K562 (cell line): Measurements from ENCODE around the gene GCSH. TPM values are rescaled to one million over a fixed set of nuclear protein-coding genes. Genes with fewer than 3 reads are reported as not detected.

Experiments
- E2F8 ChIP-seq: fragments of 450-650 bp; IDR thresholded peaks from 2 replicates; pipeline ENCODE4 v1.7.1; 2018; ENCODE audit warnings: mild to moderate bottlenecking, low read depth; ENCODE audit not compliant: partially characterized antibody
- HDAC2 ChIP-seq: fragments of 450-650 bp; IDR thresholded peaks from 2 replicates; pipeline ENCODE4 v1.6.1; 2016; ENCODE audit warnings: mild to moderate bottlenecking
- HINFP ChIP-seq: fragments of 450-650 bp; conservative IDR thresholded peaks from 2 replicates; pipeline ENCODE4 v1.6.1; 2016; ENCODE audit warnings: missing genetic modification characterization, low read depth, mild to moderate bottlenecking, control low read depth, missing compliant biosample characterization
- ID3 ChIP-seq, 2 experiments: fragments of 250-450 bp in 1 of 2; fragments of 450-650 bp in 1 of 2; sonication (Bioruptor Pico) in 1 of 2; IDR thresholded peaks; 2 replicates each; pipeline versions ENCODE4 v1.6.1 to v1.8.0; 2016 to 2021; ENCODE audit warnings: mild to moderate bottlenecking in 2 of 2, moderate library complexity in 2 of 2, missing compliant biosample characterization in 1 of 2, missing genetic modification characterization in 1 of 2
- KDM4B ChIP-seq, 2 experiments: fragments of 450-650 bp in 1 of 2; sonication (generic) in 1 of 2; IDR thresholded peaks; 2 replicates each; pipeline ENCODE4 v1.6.1; 2016 to 2017; ENCODE audit warnings: borderline replicate concordance in 2 of 2, antibody characterized with exemption in 1 of 2, low read depth in 1 of 2, mild to moderate bottlenecking in 1 of 2
- POLR2B ChIP-seq: fragments of 450-650 bp; IDR thresholded peaks from 2 replicates; pipeline ENCODE4 v1.6.1; 2018; ENCODE audit warnings: low read depth; ENCODE audit not compliant: partially characterized antibody
- SREBF2 ChIP-seq: sonication (generic); formaldehyde crosslinking; IDR thresholded peaks from 2 replicates; pipeline ENCODE4 v1.4.0; 2020; ENCODE audit warnings: mild to moderate bottlenecking, missing genetic modification reagents
- SRF ChIP-seq, 2 experiments: fragments of 250-450, 450-650 bp in 1 of 2; sonication (Bioruptor Pico) in 1 of 2; sonication (generic) in 1 of 2; formaldehyde crosslinking; IDR thresholded peaks; 2 replicates each; pipeline versions ENCODE4 v1.5.0 to v1.5.1; 2020 to 2022; ENCODE audit warnings: mild to moderate bottlenecking in 1 of 2, missing genetic modification reagents in 1 of 2
- TBP ChIP-seq: optimal IDR thresholded peaks from 2 replicates; pipeline ENCODE3; 2011; ENCODE audit warnings: low read depth, low read length, improper control_type of control experiment
- ZBTB11 ChIP-seq, 3 experiments: fragments of 200-800 bp in 1 of 3; fragments of 250-450 bp in 1 of 3; fragments of 450-650 bp in 1 of 3; sonication (Bioruptor Pico) in 1 of 3; sonication (Bioruptor generic) in 1 of 3; formaldehyde crosslinking in 1 of 3; IDR thresholded peaks; 2 replicates each; pipeline versions ENCODE4 v1.6.1 to v1.8.0; 2016 to 2022; ENCODE audit warnings: mild to moderate bottlenecking in 2 of 3, missing genetic modification characterization in 2 of 3, missing compliant biosample characterization in 1 of 3, moderate library complexity in 1 of 3
- polyA plus RNA-seq, 8 experiments: library from polyadenylated mRNA; depleted of rRNA in 4 of 8; stranded (reverse) in 5 of 8; unstranded in 3 of 8; fragments of >200 nt; fragmentation: Nextera tagmentation in 2 of 8; fragmentation: Illumina TruSeq in 1 of 8; extraction: Ambion mirVana in 2 of 8; extraction: Trizol in 1 of 8; gene quantifications; 2 replicates each; pipeline versions ENCODE4 v1.2.1 to v1.2.3, GENCODE V29; 2011 to 2014; ENCODE audit warnings: inconsistent platforms in 1 of 8, missing spikeins in 1 of 8
- total RNA-seq, 7 experiments: library from RNA; depleted of rRNA in 6 of 7; stranded (reverse); fragments of >200 nt in 6 of 7; fragmentation: Illumina TruSeq in 2 of 7; extraction: Trizol in 2 of 7; gene quantifications; 2 replicates each; pipeline versions ENCODE4 v1.2.1 to v1.2.3, GENCODE V29; 2011 to 2021; ENCODE audit warnings: low replicate concordance in 1 of 7
- TF ChIP-seq, protein P1 (sequence below): sonication (generic); formaldehyde crosslinking; IDR thresholded peaks from 2 replicates; pipeline ENCODE4 v1.8.0; 2023; ENCODE audit warnings: mild to moderate bottlenecking, missing genetic modification reagents

GCSH gene
- total and polyA plus RNA-seq, 9 of the 15 experiments (the other 6 are each of a cell fraction or from before 2014, with no cell fraction given) = 35.0 to 121 (median 89.0) TPM

DNA sequence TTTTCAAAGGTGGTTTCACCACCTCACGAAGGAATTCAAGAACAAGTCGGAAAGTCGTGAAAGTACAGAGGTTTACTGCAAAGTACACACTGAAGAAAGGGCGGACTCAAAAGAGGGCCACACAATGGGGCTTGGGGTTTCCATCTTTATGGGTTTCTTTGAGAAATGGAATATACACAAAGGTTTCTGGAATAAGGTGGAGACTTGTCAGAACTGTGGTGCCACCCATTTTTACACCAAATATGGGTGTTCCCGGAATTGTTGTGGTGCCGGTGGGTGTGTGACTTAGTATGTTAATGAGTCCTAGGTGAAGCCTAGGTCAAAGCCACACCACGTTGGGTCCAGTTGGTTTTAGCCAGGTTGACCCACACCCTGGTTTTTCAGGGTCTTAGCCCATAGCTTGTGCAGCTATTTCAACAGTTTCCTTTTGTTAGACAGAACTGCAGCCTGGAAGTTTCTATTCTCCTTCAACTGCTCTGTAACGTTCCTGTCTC lies 567 bp upstream of the GCSH start (continued):
- TF ChIP-seq HDAC2 (peak; percentile 84), E2F8 (peak; percentile 44), POLR2B (peak; percentile 35), ID3 (CRISPR knock-in tag; IDR thresholded peaks at IDR 0.05) (no peak), ID3 (tag; IDR thresholded peaks at IDR 0.05) (0 out of 2 replicates have a peak, but pooled peaks have one; percentile 13), ZBTB11 (CRISPR knock-in tag; IDR thresholded peaks at IDR 0.05) (0 out of 6 replicates have a peak, but pooled peaks of 1 of the 3 experiments have one; percentile 4), KDM4B (IDR thresholded peaks at IDR 0.05; ENCODE audit: borderline replicate concordance in 2 of 2, low read depth in 1 of 2) (no peak), SRF (CRISPR knock-in tag; IDR thresholded peaks at IDR 0.05) (peak; percentile 65 to 93; a peak in 3 of 4 replicates), HINFP (tag) (peak; percentile 92), SREBF2 (CRISPR knock-in tag) (0 out of 2 replicates have a peak, but pooled peaks have one; percentile 45), TBP (peak; percentile 12)
- TF ChIP-seq, protein P1, sequence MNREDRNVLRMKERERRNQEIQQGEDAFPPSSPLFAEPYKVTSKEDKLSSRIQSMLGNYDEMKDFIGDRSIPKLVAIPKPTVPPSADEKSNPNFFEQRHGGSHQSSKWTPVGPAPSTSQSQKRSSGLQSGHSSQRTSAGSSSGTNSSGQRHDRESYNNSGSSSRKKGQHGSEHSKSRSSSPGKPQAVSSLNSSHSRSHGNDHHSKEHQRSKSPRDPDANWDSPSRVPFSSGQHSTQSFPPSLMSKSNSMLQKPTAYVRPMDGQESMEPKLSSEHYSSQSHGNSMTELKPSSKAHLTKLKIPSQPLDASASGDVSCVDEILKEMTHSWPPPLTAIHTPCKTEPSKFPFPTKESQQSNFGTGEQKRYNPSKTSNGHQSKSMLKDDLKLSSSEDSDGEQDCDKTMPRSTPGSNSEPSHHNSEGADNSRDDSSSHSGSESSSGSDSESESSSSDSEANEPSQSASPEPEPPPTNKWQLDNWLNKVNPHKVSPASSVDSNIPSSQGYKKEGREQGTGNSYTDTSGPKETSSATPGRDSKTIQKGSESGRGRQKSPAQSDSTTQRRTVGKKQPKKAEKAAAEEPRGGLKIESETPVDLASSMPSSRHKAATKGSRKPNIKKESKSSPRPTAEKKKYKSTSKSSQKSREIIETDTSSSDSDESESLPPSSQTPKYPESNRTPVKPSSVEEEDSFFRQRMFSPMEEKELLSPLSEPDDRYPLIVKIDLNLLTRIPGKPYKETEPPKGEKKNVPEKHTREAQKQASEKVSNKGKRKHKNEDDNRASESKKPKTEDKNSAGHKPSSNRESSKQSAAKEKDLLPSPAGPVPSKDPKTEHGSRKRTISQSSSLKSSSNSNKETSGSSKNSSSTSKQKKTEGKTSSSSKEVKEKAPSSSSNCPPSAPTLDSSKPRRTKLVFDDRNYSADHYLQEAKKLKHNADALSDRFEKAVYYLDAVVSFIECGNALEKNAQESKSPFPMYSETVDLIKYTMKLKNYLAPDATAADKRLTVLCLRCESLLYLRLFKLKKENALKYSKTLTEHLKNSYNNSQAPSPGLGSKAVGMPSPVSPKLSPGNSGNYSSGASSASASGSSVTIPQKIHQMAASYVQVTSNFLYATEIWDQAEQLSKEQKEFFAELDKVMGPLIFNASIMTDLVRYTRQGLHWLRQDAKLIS = no peak
